GM19463 (cell line): Measurements from ENCODE around the gene TDP1.

ENCODE experiments used
- ATAC-seq: cut with Tn5 transposase; IDR thresholded peaks from one replicate; pipeline ENCODE4 v1.9.1; 2021; ENCODE audit warnings: mild to moderate bottlenecking, moderate library complexity; ENCODE audit not compliant: unreplicated experiment

TDP1 gene

GRCh38 chr14:89955745-89956660 lies at the start of gene TDP1:
TDP1 (plus strand) TSS chr14:89955927; CDS start chr14:89963115, 7,188 bp downstream.
- ATAC-seq, result peak; percentile 59

- no peak for ATAC-seq
These were observed 49.7 kb upstream of the TDP1 start for GRCh38 chr14:89906000-89906399.

GRCh38 chr14:89907655-89908054 lies 48.1 kb upstream of the TDP1 start:
- ATAC-seq, result no peak

- ATAC-seq, result no peak
These were observed 46.8 kb upstream of the TDP1 start for GRCh38 chr14:89908712-89909450.

- ATAC-seq, result no peak
These were observed 46.1 kb upstream of the TDP1 start for GRCh38 chr14:89909586-89909985.

- ATAC-seq, result no peak
These were observed 45.1 kb upstream of the TDP1 start for GRCh38 chr14:89910691-89911009.

- ATAC-seq, result no peak
These were observed 44.5 kb upstream of the TDP1 start for GRCh38 chr14:89911010-89911919.

GRCh38 chr14:89912221-89912620 lies 43.5 kb upstream of the TDP1 start:
- ATAC-seq, result no peak

GRCh38 chr14:89912667-89913211 lies 43.0 kb upstream of the TDP1 start:
- ATAC-seq, result no peak

GRCh38 chr14:89915114-89915878 lies 40.4 kb upstream of the TDP1 start:
- ATAC-seq, result no peak

- ATAC-seq, result no peak
These were observed 37.0 kb upstream of the TDP1 start for GRCh38 chr14:89918721-89919120.

GRCh38 chr14:89920056-89920455 lies 35.7 kb upstream of the TDP1 start:
- ATAC-seq, result no peak

- ATAC-seq, result no peak
These were observed 34.4 kb upstream of the TDP1 start for GRCh38 chr14:89921346-89921745.

- no peak for ATAC-seq
These were observed 33.5 kb upstream of the TDP1 start for GRCh38 chr14:89922031-89922907.

GRCh38 chr14:89924268-89924667 lies 31.5 kb upstream of the TDP1 start:
- ATAC-seq, result no peak

GRCh38 chr14:89926694-89927093 lies 29.0 kb upstream of the TDP1 start:
- no peak for ATAC-seq

- ATAC-seq, result no peak
These were observed 28.4 kb upstream of the TDP1 start for GRCh38 chr14:89927186-89927865.

- ATAC-seq, result no peak
These were observed 22.7 kb upstream of the TDP1 start for GRCh38 chr14:89933002-89933401.
